Astrocyte (in vitro differentiated cells and primary cell): Measurements from ENCODE around the gene DDX47.

Experiments used
- CTCF ChIP-seq: IDR thresholded peaks from 2 replicates; pipeline ENCODE4 v1.5.1; 2011; ENCODE audit warnings: low read depth, mild to moderate bottlenecking, inconsistent platforms, low read length, moderate library complexity; ENCODE audit not compliant: insufficient read depth
- EZH2 ChIP-seq: IDR thresholded peaks from 2 replicates; pipeline ENCODE4 v1.6.1; 2012; ENCODE audit warnings: mild to moderate bottlenecking, low read length, inconsistent platforms; ENCODE audit not compliant: insufficient read depth

DNA sequence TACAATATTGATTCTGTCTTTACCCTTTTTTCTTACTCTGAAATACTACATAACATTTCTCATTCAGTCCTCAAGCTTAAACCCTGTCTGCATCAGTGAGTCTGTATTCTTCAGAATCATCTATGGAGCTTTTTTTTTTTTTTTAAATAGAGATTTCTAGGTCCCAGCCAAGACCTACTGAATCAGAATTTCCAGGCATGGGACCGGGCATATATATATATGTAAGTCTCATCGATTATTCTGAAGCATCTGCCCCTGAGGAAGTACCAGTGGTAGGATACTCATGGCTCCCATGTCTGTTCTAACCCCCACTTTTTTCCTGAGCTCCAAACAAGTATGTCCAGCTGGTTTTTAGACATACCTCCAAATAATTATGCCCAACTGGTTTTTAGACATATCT lies 6.1 kb downstream of the DDX47 start:
- TF ChIP-seq CTCF (no peak), EZH2 (no peak)
